Gastroesophageal sphincter (tissue), 4 donors: ENCODE measurements around the gene DNAAF5. TPM values are rescaled to one million over a fixed set of nuclear protein-coding genes. Genes with fewer than 3 reads are reported as not detected.
"Not testable (repeated sequence)": the region's sequence is repeated elsewhere in the genome, so short reads cannot be mapped to it uniquely, and the experiment has no call there.

Source experiments
- ATAC-seq: fragments of 150-250 bp; one replicate; pipeline ENCODE4 v1.9.1; 2016; ENCODE audit warnings: mild to moderate bottlenecking, moderate library complexity
- H3K27ac ChIP-seq, 4 donors: fragments of 200-600 bp; sonication (generic) in 3 of 4; 1 replicate in 3 of 4; 2 replicates in 1 of 4; pipeline ENCODE4 v1.5.1; 2016 to 2019
- H3K27me3 ChIP-seq: fragments of 200-600 bp; sonication (generic); one replicate; pipeline ENCODE4 v1.5.1; 2019
- H3K36me3 ChIP-seq, 2 donors: fragments of 200-600 bp; sonication (generic); one replicate each; pipeline ENCODE4 v1.5.1; 2019; ENCODE audit warnings: control low read depth in 1 of 2
- H3K4me1 ChIP-seq, 3 donors: fragments of 200-600 bp; sonication (generic); 1 replicate in 2 of 3; 2 replicates in 1 of 3; pipeline ENCODE4 v1.5.1; 2016 to 2019; ENCODE audit warnings: control low read depth in 2 of 3
- H3K4me3 ChIP-seq, 2 donors: fragments of 200-600 bp; sonication (generic); one replicate each; pipeline ENCODE4 v1.5.1; 2019; ENCODE audit warnings: mild to moderate bottlenecking in 1 of 2, moderate library complexity in 1 of 2
- H3K9me3 ChIP-seq, 3 donors: fragments of 200-600 bp; sonication (generic); one replicate each; pipeline ENCODE4 v1.5.1; 2017 to 2019; ENCODE audit warnings: control low read depth in 2 of 3
- EP300 ChIP-seq: sonication (generic); formaldehyde crosslinking; IDR thresholded peaks from one replicate; pipeline ENCODE4 v1.6.1; 2017; ENCODE audit warnings: antibody characterized with exemption, mild to moderate bottlenecking
- POLR2A ChIP-seq, 2 donors: fragments of 450-650 bp; IDR thresholded peaks; one replicate each; pipeline ENCODE4 v1.6.1; 2017; ENCODE audit warnings: antibody characterized with exemption in 2 of 2, mild to moderate bottlenecking in 2 of 2, moderate library complexity in 1 of 2
- POLR2AphosphoS5 ChIP-seq: sonication (generic); formaldehyde crosslinking; IDR thresholded peaks from one replicate; pipeline ENCODE4 v1.6.1; 2017; ENCODE audit warnings: antibody characterized with exemption
- WGBS, 2 donors: methylation state at CpG; one replicate each; pipeline ENCODE4 v1.1.5; 2018; ENCODE audit warnings: low coverage in 1 of 2; 5-methylcytosine and 5-hydroxymethylcytosine counted together
- total RNA-seq, 4 donors: library from RNA; depleted of rRNA; stranded (reverse); fragments of >200 nt; gene quantifications; one replicate each; pipeline ENCODE4 v1.1.0, GENCODE V29; 2016
- TF ChIP-seq, protein P1 (sequence below), 4 experiments: fragments of 200-600 bp in 2 of 4; fragments of 450-650 bp in 2 of 4; sonication (generic) in 1 of 4; IDR thresholded peaks; one replicate each; pipeline ENCODE4 v1.5.1; 2017 to 2019; ENCODE audit warnings: antibody characterized with exemption in 4 of 4, mild to moderate bottlenecking in 2 of 4, moderate library complexity in 2 of 4

DNAAF5 gene
- total RNA-seq, 4 donors from 2014 or later: 17.4 to 36.4 (median 21.7) TPM

DNA sequence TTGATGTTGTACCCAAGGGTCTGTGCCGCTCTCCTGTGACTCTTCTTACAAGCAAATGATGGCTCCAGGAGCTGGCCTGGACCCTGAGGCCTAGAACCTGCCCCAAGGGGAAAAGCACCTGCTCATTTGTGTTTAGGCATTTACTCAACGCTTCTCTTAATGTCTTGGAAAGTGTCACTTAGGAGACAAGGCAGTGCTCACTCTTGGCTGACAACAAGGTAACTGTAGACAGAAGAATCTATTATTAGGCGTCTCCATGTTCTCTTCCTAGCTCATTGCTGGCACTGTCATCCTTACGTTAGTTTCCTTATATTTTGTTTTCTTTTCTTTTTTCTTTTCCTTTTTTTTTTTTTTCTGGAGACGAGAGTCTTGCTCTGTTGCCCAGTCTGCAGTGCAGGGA is 67.7 kb downstream of the DNAAF5 start:
- TF ChIP-seq POLR2A (IDR thresholded peaks at IDR 0.05): no peak
- H3K27ac ChIP-seq: peak overlapping the region in 2 of 4 donors; percentile 39 to 43
- no peak for ATAC-seq
- 27 to 61% methylated on average over 2 to 4 of the region's 5 CpGs for WGBS, 2 donors
- H3K4me1 ChIP-seq: peaks cover 0 to 26% (median 0%) of the 10 kb centered on the region in 3 donors
- H3K9me3 ChIP-seq: no peaks in the 10 kb centered on the region
- H3K36me3 ChIP-seq: no peaks in the 10 kb centered on the region
- no peaks in the 10 kb centered on the region for H3K27me3 ChIP-seq
- H3K4me3 ChIP-seq: no peak overlapping the region

GRCh38 chr7:794671-795329 is 68.3 kb downstream of the DNAAF5 start:
- Histone ChIP-seq H3K4me1 (peaks cover 0 to 26% (median 0%) of the 10 kb centered on the region in 3 donors), H3K9me3 (no peaks in the 10 kb centered on the region), H3K27ac (peak overlapping the region in 2 of 4 donors; percentile 39 to 43), H3K4me3 (no peak overlapping the region), H3K27me3 (no peaks in the 10 kb centered on the region), H3K36me3 (no peaks in the 10 kb centered on the region)
- TF ChIP-seq, protein P1, sequence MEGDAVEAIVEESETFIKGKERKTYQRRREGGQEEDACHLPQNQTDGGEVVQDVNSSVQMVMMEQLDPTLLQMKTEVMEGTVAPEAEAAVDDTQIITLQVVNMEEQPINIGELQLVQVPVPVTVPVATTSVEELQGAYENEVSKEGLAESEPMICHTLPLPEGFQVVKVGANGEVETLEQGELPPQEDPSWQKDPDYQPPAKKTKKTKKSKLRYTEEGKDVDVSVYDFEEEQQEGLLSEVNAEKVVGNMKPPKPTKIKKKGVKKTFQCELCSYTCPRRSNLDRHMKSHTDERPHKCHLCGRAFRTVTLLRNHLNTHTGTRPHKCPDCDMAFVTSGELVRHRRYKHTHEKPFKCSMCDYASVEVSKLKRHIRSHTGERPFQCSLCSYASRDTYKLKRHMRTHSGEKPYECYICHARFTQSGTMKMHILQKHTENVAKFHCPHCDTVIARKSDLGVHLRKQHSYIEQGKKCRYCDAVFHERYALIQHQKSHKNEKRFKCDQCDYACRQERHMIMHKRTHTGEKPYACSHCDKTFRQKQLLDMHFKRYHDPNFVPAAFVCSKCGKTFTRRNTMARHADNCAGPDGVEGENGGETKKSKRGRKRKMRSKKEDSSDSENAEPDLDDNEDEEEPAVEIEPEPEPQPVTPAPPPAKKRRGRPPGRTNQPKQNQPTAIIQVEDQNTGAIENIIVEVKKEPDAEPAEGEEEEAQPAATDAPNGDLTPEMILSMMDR (IDR thresholded peaks at IDR 0.05): no peak
- no peak for TF ChIP-seq EP300
- no peak for TF ChIP-seq POLR2AphosphoS5
- no peak for TF ChIP-seq POLR2A (IDR thresholded peaks at IDR 0.05)
- no peak for ATAC-seq
- WGBS, 2 donors: no CpG with 5 or more reads among the region's 31 CpGs

DNA sequence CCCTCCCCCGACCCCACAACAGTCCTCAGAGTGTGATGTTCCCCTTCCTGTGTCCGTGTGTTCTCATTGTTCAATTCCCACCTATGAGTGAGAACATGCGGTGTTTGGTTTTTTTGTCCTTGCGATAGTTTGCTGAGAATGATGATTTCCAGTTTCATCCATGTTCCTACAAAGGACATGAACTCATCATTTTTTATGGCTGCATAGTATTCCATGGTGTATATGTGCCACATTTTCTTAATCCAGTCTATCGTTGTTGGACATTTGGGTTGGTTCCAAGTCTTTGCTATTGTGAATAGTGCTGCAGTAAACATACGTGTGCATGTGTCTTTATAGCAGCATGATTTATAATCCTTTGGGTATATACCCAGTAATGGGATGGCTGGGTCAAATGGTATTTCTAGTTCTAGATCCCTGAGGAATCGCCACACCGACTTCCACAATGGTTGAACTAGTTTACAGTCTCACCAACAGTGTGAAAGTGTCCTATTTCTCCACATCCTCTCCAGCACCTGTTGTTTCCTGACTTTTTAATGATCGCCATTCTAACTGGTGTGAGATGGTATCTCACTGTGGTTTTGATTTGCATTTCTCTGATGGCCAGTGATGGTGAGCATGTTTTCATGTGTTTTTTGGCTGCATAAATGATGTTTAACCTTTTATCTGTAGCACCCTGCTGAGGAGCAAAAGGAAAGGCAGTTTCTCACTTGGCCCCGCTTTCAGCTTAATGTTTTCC is 70.1 kb downstream of the DNAAF5 start:
- H3K4me3 ChIP-seq, ATAC-seq, H3K9me3 ChIP-seq, H3K36me3 ChIP-seq, H3K27me3 ChIP-seq: not testable (repeated sequence)
- Histone ChIP-seq H3K27ac (peak overlapping the region in 3 of 4 donors; percentile 82), H3K4me1 (peaks cover 0 to 40% (median 8%) of the 10 kb centered on the region in 3 donors)
- 14 to 50% methylated on average over 1 of the region's 10 CpGs for WGBS, 2 donors

GRCh38 chr7:798921-799470 is 72.5 kb downstream of the DNAAF5 start:
- Histone ChIP-seq H3K4me1 (peaks cover 0 to 58% (median 20%) of the 10 kb centered on the region in 3 donors), H3K36me3 (no peaks in the 10 kb centered on the region), H3K27ac (peak overlapping the region in 2 of 4 donors; percentile 82), H3K4me3 (no peak overlapping the region), H3K27me3 (no peaks in the 10 kb centered on the region), H3K9me3 (no peaks in the 10 kb centered on the region)
- TF ChIP-seq POLR2AphosphoS5 (no peak), POLR2A (IDR thresholded peaks at IDR 0.05) (no peak), EP300 (no peak)
- TF ChIP-seq, protein P1 (IDR thresholded peaks at IDR 0.05): no peak
- 80 to 93% methylated on average over 3 to 5 of the region's 12 CpGs for WGBS, 2 donors
- no peak for ATAC-seq

DNA sequence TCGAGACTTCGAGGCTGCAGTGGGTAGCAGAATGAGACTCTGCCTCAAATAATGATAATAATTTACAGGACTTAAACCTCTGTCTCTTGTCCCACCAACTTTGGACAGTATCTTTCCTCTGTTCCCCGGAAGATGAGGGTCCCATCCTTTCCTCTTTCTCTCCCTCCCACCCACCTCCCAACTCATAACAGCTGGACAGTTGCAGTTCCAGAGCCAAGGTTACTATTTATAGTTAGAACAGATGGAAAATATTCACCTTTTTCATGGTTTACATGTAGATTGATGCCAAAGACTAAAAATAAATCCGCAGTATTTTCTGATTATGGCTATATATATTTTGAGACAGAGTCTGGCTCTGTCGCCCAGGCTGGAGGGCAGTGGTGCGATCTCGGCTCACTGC is 74.2 kb downstream of the DNAAF5 start:
- H3K4me1 ChIP-seq: peaks cover 0 to 48% (median 20%) of the 10 kb centered on the region in 3 donors
- ATAC-seq: no peak
- no peaks in the 10 kb centered on the region for H3K36me3 ChIP-seq
- H3K4me3 ChIP-seq: no peak overlapping the region
- WGBS, 2 donors: 23 to 33% methylated on average over 4 to 7 of the region's 7 CpGs
- H3K27me3 ChIP-seq: no peaks in the 10 kb centered on the region
- TF ChIP-seq, protein P1 (IDR thresholded peaks at IDR 0.05): no peak
- peak; percentile 6 for TF ChIP-seq POLR2AphosphoS5
- H3K9me3 ChIP-seq: no peaks in the 10 kb centered on the region
- H3K27ac ChIP-seq: peak overlapping the region in 3 of 4 donors; percentile 79 to 85 (median 82)

GRCh38 chr7:801351-801750 is 74.9 kb downstream of the DNAAF5 start:
- not testable (repeated sequence) for H3K27me3 ChIP-seq, ATAC-seq, H3K4me3 ChIP-seq, H3K9me3 ChIP-seq, H3K36me3 ChIP-seq
- peak overlapping the region in 3 of 4 donors; percentile 79 to 85 (median 82) for H3K27ac ChIP-seq
- WGBS, 2 donors: 41 to 54% methylated on average over 2 to 4 of the region's 6 CpGs
- H3K4me1 ChIP-seq: peaks cover 0 to 48% (median 20%) of the 10 kb centered on the region in 3 donors
